Myometrial cell (primary cell): ENCODE measurements around the gene UBXN1. TPM values are rescaled to one million over a fixed set of nuclear protein-coding genes. Genes with fewer than 3 reads are reported as not detected.

Experiments
- total RNA-seq: library from RNA; depleted of rRNA; stranded (reverse); fragments of >200 nt; gene quantifications from 2 replicates; pipeline ENCODE4 v1.2.3, GENCODE V29; 2015

Gene UBXN1, protein sequence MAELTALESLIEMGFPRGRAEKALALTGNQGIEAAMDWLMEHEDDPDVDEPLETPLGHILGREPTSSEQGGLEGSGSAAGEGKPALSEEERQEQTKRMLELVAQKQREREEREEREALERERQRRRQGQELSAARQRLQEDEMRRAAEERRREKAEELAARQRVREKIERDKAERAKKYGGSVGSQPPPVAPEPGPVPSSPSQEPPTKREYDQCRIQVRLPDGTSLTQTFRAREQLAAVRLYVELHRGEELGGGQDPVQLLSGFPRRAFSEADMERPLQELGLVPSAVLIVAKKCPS
- 97.7 and 109 TPM in 2 replicates for total RNA-seq

DNA sequence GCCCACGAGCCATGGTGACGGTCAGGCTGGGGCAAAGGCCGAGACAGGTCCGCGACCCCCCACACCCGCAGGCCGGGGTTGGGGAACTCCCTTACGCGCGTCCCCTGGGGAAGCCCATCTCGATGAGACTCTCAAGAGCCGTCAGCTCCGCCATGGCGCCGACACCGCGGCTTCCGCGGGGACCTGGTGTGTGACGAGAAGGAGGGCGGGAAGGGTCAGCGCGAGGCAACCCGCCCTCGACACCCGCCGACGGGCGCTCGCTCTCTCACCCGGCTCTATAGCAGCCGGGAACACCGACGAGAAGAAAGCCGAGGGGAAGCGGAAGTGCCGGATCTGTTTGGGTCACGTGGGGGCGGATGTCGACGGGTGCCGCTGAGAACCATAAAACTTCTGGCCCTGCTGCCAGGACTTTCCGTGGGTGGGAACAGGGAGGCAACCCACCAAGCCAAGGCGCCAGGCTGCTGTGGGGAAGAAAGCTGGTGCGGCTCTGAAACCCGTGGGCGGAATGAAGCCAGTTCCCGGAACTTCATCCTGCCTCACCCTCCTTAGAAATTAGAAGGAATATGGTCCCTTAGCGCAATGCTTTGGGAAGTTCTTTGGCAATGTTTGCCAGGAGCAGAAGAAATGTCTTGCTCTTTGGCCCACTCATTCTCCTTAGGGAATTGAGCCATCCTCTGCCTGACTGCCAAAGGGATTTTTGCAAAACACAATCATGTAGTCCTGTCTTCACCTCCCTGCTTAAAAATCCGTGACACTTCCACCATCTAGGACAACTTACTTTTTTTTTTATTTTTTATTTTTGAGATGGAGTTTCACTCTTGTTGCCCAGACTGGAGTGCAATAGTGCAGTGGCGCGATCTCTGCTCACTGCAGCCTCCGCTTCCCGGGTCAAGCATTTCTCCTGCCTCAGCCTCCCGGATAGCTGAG, at the start of gene UBXN1:
Gene UBXN1, minus strand, starts transcription at position 304 of the 927 bp plus-strand sequence. Its CDS starts 150 bp downstream, at position 154.

DNA sequence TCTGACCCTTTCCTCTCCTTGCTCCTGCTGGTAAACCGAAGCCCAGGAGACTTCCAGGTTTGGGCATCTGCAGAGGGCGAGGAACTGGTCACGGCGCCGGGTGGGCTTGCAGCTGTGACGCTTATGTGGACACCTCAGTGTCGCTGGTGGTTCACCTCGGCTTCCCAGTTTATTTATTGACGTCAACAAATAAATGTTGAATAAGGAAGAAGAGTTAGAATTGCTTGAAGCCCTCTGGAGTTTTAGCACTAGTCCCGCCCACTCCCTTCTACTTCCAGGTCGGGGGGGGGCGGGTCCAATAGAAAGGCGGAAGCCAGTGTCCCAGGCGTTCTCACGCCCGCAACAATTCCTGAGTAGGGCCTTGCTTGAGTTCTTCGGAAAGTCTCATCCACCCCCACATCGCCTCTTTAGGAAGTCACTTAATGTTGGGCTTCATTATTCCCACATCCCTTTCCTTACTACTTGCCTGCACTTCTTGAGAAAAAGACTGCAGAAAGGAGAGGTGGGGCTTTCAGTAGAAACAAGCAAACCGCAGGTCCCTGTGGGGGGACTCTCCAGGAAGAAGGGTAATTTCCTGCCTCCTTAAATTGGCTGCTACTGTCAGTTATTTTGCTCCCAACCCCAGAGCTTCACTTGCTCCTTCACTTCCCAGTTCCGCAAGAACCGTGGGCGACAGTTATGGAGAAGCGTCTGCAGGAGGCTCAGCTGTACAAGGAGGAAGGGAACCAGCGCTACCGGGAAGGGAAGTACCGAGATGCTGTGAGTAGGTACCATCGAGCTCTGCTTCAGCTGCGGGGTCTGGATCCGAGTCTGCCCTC, 49.5 kb upstream of the UBXN1 start, which contains the start of gene TTC9C:
Gene TTC9C, plus strand, starts transcription at position 316 of the 818 bp plus-strand sequence. Its CDS starts 363 bp downstream, at position 679.

DNA sequence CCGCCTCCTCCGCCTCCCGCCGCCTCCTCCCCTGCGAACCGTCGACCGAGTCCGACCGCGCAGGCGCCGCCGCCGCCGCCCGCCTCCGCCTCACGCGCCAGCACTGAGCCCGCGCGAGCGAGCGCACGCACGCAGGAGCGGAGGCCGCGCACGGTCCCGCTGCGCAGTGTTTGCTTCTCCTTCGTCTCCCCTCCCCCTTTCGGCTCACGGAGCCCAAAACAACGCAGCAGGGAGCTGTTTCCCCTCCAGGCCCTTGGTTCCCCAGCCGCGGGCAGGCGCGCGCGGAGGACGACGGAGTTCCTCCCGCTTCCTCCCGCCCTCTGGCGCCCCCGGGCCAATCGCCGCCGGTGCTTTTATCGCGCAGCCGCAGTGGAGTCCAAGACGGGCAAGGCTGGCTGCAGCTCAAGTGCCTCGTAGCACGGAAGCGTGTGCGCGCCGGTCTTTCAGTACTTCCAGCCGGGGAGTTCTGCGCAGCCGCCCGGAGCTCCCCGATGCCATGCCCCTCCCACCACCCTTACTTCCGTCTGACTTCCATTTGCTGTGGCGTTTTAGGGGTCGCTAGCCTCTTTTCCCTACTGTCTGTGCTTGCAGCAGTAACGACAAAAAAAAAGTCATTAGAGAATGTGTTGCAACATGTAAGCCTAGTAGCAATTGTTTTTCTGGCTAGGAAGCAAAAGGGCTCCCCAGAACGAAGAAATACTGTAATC, 48.4 kb upstream of the UBXN1 start, which contains the start of gene HNRNPUL2:
Gene HNRNPUL2, minus strand, starts transcription at position 293 of the 707 bp plus-strand sequence. CDS start 301 bp downstream, outside the sequence.

DNA sequence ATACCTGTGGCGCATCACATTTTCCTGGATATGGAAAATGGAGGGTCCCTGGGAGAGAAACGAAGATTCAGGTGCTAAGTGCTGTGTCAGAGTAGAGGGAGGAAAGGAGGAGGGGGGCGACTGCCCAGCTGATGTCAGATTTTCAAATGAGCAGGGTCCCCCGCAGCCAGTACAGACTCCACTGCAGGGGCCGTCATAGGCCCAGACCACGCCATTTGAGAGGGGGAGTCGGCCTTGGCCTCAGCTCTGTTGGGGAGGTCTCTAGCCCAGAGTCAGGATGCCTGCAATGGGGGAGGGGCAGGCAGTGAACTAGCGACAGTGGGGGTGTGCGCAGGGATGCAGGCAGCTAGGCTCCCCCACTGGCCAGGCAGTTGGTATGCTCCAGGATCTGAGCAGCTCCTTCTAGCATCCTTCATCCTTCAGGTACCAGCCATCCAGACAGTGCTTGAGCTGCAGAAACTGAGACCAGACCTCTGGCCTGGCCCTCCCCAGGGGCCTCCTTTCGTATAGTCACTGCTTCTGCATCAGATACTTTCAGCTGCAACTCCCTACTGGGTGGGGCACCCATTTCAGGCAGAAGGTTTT, 28.5 kb upstream of the UBXN1 start, which contains the start of the genes BSCL2 and GNG3:
Gene BSCL2, minus strand, starts transcription at position 148 of the 585 bp plus-strand sequence. CDS start 229 bp downstream, outside the sequence.
Gene GNG3, plus strand, starts transcription at position 400 of the 585 bp plus-strand sequence. CDS start 620 bp downstream, outside the sequence.

DNA sequence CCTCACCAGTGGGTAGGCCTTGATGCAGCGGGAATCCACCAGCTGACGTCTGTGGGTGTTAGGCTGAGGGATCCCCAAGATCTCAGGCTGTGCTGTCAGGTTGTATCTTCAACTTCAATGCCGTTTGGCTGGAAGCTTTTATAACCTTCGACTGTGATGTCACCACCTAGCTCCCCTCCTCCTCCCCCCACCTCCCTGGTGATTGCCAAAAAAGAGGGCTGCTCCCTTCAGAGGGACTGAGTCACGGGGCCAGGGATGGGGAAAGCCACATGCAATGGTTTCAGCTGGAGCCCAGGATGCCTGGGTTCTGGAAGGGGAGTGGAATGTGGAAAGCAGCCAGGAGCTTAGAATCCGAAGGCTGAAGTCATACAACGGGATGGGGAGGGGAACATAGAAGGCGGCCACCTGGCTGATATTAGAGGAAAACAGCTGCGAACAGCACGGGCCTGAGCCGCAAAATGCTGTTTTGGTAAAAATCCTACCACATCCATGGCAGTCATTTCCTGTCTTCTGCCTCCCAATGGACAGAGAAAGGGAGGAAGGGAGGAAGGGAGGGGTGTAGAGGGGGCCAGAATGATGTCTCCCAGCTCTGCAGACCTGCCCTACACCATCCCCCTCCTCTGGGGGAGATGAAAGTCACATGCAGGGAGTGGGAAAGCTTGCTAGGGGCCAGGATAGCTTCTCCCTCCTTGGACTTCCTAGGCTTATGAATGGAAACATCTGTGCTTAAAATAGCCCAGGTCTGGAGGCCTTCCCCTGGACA, 10.7 kb upstream of the UBXN1 start, which contains the start of gene LRRN4CL:
Gene LRRN4CL, minus strand, starts transcription at position 110 of the 763 bp plus-strand sequence. CDS start 1,022 bp downstream, outside the sequence.

DNA sequence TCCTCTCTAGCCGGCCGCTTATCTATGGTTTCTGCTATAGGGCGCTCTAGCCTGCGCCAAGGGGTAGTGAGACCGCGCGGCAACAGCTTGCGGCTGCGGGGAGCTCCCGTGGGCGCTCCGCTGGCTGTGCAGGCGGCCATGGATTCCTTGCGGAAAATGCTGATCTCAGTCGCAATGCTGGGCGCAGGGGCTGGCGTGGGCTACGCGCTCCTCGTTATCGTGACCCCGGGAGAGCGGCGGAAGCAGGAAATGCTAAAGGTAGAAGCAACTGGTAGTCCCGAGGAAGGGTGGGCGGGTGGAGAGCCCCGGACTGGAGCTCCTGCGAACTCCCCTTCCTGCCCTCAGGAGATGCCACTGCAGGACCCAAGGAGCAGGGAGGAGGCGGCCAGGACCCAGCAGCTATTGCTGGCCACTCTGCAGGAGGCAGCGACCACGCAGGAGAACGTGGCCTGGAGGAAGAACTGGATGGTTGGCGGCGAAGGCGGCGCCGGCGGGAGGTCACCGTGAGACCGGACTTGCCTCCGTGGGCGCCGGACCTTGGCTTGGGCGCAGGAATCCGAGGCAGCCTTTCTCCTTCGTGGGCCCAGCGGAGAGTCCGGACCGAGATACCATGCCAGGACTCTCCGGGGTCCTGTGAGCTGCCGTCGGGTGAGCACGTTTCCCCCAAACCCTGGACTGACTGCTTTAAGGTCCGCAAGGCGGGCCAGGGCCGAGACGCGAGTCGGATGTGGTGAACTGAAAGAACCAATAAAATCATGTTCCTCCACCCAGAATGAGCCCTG, 7.1 kb downstream of the UBXN1 start, which contains the start of the genes LBHD1 and UQCC3:
Gene LBHD1, minus strand, starts transcription at position 660 of the 782 bp plus-strand sequence. CDS start 2,236 bp downstream, outside the sequence.
Gene UQCC3, plus strand, starts transcription at position 66 of the 782 bp plus-strand sequence. Its CDS starts 73 bp downstream, at position 139.

DNA sequence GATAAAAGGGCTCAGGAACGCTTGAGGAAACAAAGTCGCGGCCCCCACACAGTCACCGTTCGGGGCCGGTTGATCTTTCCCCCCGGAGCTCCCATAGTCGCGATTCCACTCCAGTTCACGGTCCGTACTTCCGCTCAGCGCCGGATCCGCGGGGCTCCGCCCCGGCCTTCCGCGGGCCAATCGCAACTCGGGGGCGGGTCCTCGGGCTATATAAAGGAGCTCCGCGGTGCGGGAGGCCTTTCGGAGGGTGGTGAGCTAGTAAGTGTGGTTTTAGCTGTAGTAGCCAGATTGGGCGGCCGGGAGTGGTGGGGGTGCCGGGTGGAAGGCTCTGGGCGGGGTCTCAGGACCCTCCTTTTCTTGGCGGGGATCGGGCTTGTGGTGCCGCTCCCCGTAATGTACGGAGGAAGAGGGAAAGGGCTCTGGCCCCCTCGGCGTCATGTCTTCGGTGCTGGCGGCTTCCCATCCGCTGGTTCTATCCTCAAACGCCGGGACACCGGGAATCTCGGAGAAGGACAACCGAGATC, 13.7 kb downstream of the UBXN1 start, which contains the start of the genes C11orf98 and CSKMT:
Gene C11orf98, minus strand, starts transcription at position 136 of the 524 bp plus-strand sequence. Its CDS starts 41 bp downstream, at position 95.
Gene CSKMT, plus strand, starts transcription at position 238 of the 524 bp plus-strand sequence. CDS start 568 bp downstream, outside the sequence.

DNA sequence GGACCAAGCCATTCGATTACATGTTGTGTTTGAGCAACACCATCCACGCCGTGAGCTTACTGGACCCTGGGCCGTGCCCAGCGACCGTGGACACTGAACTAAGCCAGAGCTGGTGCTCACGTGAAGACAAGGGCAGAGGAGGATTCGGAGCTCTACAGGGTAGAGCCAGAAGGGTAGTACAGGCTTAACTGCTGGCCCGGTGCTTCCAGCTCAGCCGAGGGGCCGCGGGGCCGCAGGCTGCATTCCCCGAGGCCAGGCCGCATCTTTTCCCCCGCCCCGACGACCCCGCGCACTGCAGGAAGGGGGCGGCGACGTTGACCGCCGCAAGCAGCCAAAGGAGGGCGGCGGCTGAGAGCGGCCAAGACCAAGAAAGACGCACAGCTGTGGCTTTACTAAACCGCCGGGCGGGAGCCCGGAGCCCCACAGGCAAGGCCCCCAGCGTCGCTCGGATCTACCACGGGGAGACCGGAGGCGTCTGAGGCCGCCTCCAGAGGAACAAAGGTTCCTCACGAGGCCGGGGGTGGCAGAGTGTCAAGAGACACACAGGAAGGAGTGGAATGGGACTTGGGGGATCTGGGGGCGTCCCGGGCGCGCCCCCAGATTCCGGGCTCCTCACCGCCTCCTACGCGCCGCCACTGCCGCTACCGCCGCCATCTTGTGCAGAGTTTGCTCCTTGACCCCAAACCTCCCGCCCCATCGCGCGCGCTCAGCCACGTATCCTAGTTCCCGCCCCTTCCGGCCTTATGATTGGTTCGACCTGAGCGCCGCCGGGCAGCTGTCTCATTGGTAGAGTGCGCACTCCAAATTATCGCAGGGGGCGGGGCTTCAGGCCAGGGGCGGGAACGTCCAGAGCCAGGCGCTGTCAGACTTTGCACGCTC, 32.7 kb downstream of the UBXN1 start, which contains the start of gene GANAB:
Gene GANAB, minus strand, starts transcription at position 668 of the 879 bp plus-strand sequence. Its CDS starts 14 bp downstream, at position 654.

Other genes starting within 250 kb of the UBXN1 start
- gene AHNAK, start 132.3 kb downstream of the UBXN1 start, total RNA-seq = 251 and 358 TPM in 2 replicates
- gene EEF1G, start 105.2 kb downstream of the UBXN1 start, total RNA-seq = 2,051 and 2,264 TPM in 2 replicates
- gene TUT1, start 87.5 kb downstream of the UBXN1 start, total RNA-seq = 5.5 and 9.6 TPM in 2 replicates
- 81.7 and 109 TPM in 2 replicates for gene MTA2, start 77.2 kb downstream of the UBXN1 start, total RNA-seq
- gene EML3, start 66.3 kb downstream of the UBXN1 start, total RNA-seq = 17.0 and 22.9 TPM in 2 replicates
- 2.8 and 14.1 TPM in 2 replicates for gene ROM1, start 65.8 kb downstream of the UBXN1 start, total RNA-seq
- 48.4 and 56.2 TPM in 2 replicates for gene B3GAT3, start 57.1 kb downstream of the UBXN1 start, total RNA-seq
- gene GANAB, start 32.5 kb downstream of the UBXN1 start, total RNA-seq = 263 and 291 TPM in 2 replicates
- gene INTS5, start 25.8 kb downstream of the UBXN1 start, total RNA-seq = 20.6 and 26.2 TPM in 2 replicates
- 47.0 and 88.6 TPM in 2 replicates for gene C11orf98, start 13.9 kb downstream of the UBXN1 start, total RNA-seq
- gene CSKMT, start 13.8 kb downstream of the UBXN1 start, total RNA-seq = 2.9 and 20.2 TPM in 2 replicates
- 8.6 and 10.5 TPM in 2 replicates for gene UQCC3, start 7.4 kb downstream of the UBXN1 start, total RNA-seq
- 6.9 and 11.0 TPM in 2 replicates for gene LBHD1, start 6.8 kb downstream of the UBXN1 start, total RNA-seq
- gene LRRN4CL, start 10.5 kb upstream of the UBXN1 start, total RNA-seq = 5.8 and 6.6 TPM in 2 replicates
- 79.6 and 137 TPM in 2 replicates for gene BSCL2, start 28.4 kb upstream of the UBXN1 start, total RNA-seq
- gene GNG3, start 28.6 kb upstream of the UBXN1 start, total RNA-seq = not detected in 2 replicates
- gene HNRNPUL2, start 48.4 kb upstream of the UBXN1 start, total RNA-seq = 6.6 and 6.9 TPM in 2 replicates
- 27.1 and 44.5 TPM in 2 replicates for gene TTC9C, start 49.4 kb upstream of the UBXN1 start, total RNA-seq
- gene ZBTB3, start 75.1 kb upstream of the UBXN1 start, total RNA-seq = 6.1 and 10.3 TPM in 2 replicates
- 96.1 and 114 TPM in 2 replicates for gene POLR2G, start 82.5 kb upstream of the UBXN1 start, total RNA-seq
- gene TAF6L, start 92.3 kb upstream of the UBXN1 start, total RNA-seq = 11.8 and 18.6 TPM in 2 replicates
- 73.7 and 93.1 TPM in 2 replicates for gene TMEM179B, start 108.3 kb upstream of the UBXN1 start, total RNA-seq
- 40.9 and 43.8 TPM in 2 replicates for gene TMEM223, start 112.9 kb upstream of the UBXN1 start, total RNA-seq
- gene NXF1, start 126.4 kb upstream of the UBXN1 start, total RNA-seq = 26.2 and 30.5 TPM in 2 replicates
- 33.2 and 59.2 TPM in 2 replicates for gene STX5, start 153.0 kb upstream of the UBXN1 start, total RNA-seq
- gene TEX54, start 153.8 kb upstream of the UBXN1 start, total RNA-seq = not detected in 2 replicates
- gene WDR74, start 160.5 kb upstream of the UBXN1 start, total RNA-seq = 39.7 and 57.4 TPM in 2 replicates
- 216 and 237 TPM in 2 replicates for gene SLC3A2, start 201.8 kb upstream of the UBXN1 start, total RNA-seq
- not detected in 2 replicates for gene CHRM1, start 242.3 kb upstream of the UBXN1 start, total RNA-seq